Measurements from ENCODE around the gene CAV1.

Gene CAV1

DNA sequence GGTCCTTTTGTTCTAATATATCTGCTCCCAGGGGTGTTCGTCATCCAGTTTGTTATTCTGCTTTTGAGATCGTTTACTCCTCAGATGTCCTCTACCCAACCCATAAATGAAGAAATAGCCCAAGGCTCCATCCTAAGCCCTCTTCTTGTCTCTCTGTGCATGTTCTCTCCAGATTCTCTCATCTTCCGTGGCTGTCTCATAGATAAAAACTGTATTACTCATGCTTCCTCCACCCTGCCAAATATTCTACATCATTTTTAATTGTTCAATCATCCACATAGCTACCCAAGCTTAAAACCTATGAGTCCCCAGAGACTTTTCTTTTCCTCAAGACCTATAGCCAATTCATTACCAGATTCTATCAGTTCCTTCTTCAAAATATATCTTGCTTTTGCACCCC, 44.9 kb downstream of the CAV1 start:
- Histone ChIP-seq H3K4me1 (peaks cover 0 to 47% (median 17%) of the 10 kb centered on the region in 4 donors), H3K27me3 (no peaks in the 10 kb centered on the region), H3K9me3 (no peaks in the 10 kb centered on the region), H3K36me3 (no peaks in the 10 kb centered on the region), H3K27ac (peak overlapping the region; percentile 39 to 54), H3K4me3 (no peak overlapping the region)
- intact Hi-C loops (cut with DNase I; ENCODE audit: low total_unique reads) = no loop called here
- no peak for TF ChIP-seq CTCF (IDR thresholded peaks at IDR 0.05)
- no peak for DNase-seq

- H3K36me3 ChIP-seq = no peaks in the 10 kb centered on the region
- H3K4me1 ChIP-seq = peaks cover 0 to 48% (median 17%) of the 10 kb centered on the region in 4 donors
- intact Hi-C loops (cut with DNase I; ENCODE audit: low total_unique reads) = no loop called here
- no peaks in the 10 kb centered on the region for H3K9me3 ChIP-seq
- H3K27me3 ChIP-seq = no peaks in the 10 kb centered on the region
- H3K27ac ChIP-seq = peak overlapping the region; percentile 39 to 54
- no peak for TF ChIP-seq CTCF (IDR thresholded peaks at IDR 0.05)
- DNase-seq = no peak
- no peak overlapping the region for H3K4me3 ChIP-seq
Observed at GRCh38 chr7:116570306-116570705, 45.5 kb downstream of the CAV1 start.

GRCh38 chr7:116571037-116571436, 46.2 kb downstream of the CAV1 start:
- H3K36me3 ChIP-seq = no peaks in the 10 kb centered on the region
- H3K27me3 ChIP-seq = no peaks in the 10 kb centered on the region
- H3K9me3 ChIP-seq = no peaks in the 10 kb centered on the region
- H3K27ac ChIP-seq = peak overlapping the region; percentile 39 to 54
- no peak for DNase-seq
- peaks cover 0 to 48% (median 16%) of the 10 kb centered on the region in 4 donors for H3K4me1 ChIP-seq
- no peak overlapping the region for H3K4me3 ChIP-seq
- intact Hi-C loops (cut with DNase I; ENCODE audit: low total_unique reads) = no loop called here
- no peak for TF ChIP-seq CTCF (IDR thresholded peaks at IDR 0.05)

DNA sequence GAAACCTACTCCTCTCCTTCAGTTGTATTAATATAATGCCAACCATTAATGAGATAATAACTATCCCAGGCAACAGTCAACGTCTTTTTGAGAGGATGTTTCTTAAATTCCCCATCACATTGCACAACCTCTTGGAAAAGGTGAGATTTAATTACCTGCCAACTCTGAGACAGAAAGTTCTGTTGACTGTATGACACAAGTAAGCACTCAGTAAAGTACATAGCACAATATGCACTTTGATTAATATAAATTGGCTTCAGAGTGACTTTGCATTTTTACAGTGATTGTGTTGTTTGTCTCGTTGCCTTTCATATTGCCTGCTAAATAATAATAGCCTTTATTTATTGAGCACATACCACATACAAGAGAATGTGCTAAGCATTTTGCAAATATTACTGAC, 46.7 kb downstream of the CAV1 start:
- no peak for TF ChIP-seq CTCF (IDR thresholded peaks at IDR 0.05)
- peak overlapping the region; percentile 34 to 54 for H3K27ac ChIP-seq

DNA sequence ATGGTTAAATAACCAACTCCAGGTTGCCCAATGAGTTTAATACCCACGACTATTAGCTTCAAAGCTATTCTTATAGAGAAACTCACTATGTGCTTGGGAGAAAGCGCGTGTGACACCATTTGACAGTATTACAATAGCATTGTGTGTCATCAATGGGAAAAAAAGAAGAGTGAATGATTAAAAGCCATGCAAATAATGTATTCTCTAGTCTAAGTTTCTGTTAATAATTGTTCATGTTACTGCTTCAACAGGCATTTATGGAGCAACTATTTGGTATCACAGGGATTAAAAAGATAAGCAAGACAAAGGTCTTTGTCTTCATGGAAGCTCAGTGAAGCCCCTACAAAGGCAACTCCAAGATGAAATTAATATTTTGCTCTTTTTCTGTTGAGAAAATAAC, 47.2 kb downstream of the CAV1 start:
- peaks cover 3 to 49% (median 17%) of the 10 kb centered on the region in 4 donors for H3K4me1 ChIP-seq
- no peak for DNase-seq
- H3K4me3 ChIP-seq = no peak overlapping the region
- H3K9me3 ChIP-seq = no peaks in the 10 kb centered on the region
- TF ChIP-seq CTCF (IDR thresholded peaks at IDR 0.05) = no peak
- H3K27me3 ChIP-seq = no peaks in the 10 kb centered on the region
- intact Hi-C loops (cut with DNase I; ENCODE audit: low total_unique reads) = no loop called here
- H3K36me3 ChIP-seq = no peaks in the 10 kb centered on the region
- H3K27ac ChIP-seq = no peak overlapping the region

More for the DNA sequence above, 46.7 kb downstream of the CAV1 start:
- no peak for DNase-seq
- Histone ChIP-seq H3K27me3 (no peaks in the 10 kb centered on the region), H3K4me1 (peaks cover 0 to 49% (median 17%) of the 10 kb centered on the region in 4 donors), H3K4me3 (no peak overlapping the region), H3K9me3 (no peaks in the 10 kb centered on the region), H3K36me3 (no peaks in the 10 kb centered on the region)
- intact Hi-C loops (cut with DNase I; ENCODE audit: low total_unique reads) = no loop called here

DNA sequence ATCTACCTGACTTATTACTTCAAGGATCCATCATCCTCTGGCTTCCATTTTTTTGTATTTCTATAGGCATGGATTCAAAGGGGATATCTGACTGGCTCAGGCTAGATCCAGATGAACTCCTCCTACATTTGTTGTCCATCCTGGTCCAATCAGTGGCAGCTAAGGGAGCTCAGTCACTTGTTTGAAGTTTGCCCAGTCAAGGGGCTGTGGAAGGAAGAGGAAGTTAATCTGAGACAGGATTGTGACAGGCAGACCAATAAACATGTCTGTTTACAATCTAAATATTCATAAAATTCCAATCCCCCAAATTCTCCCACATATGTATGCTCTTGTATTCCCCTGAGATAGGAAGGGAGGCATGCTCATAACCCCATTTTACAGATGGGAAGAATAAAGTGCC, 48.7 kb downstream of the CAV1 start:
- intact Hi-C loops (cut with DNase I; ENCODE audit: low total_unique reads) = no loop called here
- DNase-seq = no peak

More for the DNA sequence above, 48.7 kb downstream of the CAV1 start:
- H3K27me3 ChIP-seq = no peaks in the 10 kb centered on the region
- TF ChIP-seq CTCF (IDR thresholded peaks at IDR 0.05) = no peak
- H3K36me3 ChIP-seq = no peaks in the 10 kb centered on the region
- H3K27ac ChIP-seq = no peak overlapping the region
- H3K9me3 ChIP-seq = no peaks in the 10 kb centered on the region
- H3K4me3 ChIP-seq = no peak overlapping the region
- H3K4me1 ChIP-seq = peaks cover 3 to 57% (median 26%) of the 10 kb centered on the region in 4 donors
